Kidney capillary endothelial cell (primary cell): ENCODE measurements around the gene LAMA5.

Experiments used
- DNase-seq: peaks from one replicate; pipeline ENCODE4 v3.0.0-alpha.2; 2018; ENCODE audit warnings: low spot score

The LAMA5 gene

GRCh38 chr20:62369815-62370114 is 2.7 kb upstream of the LAMA5 start:
- no peak for DNase-seq

GRCh38 chr20:62368976-62369814 is 2.1 kb upstream of the LAMA5 start:
- peak; percentile 64 for DNase-seq

GRCh38 chr20:62368392-62368975 is 1.4 kb upstream of the LAMA5 start:
- DNase-seq, result no peak

GRCh38 chr20:62367633-62368391 is 700 bp upstream of the LAMA5 start:
- no peak for DNase-seq

GRCh38 chr20:62366370-62367135 is 559 bp downstream of the LAMA5 start:
- no peak for DNase-seq

GRCh38 chr20:62365814-62366369 is 1.2 kb downstream of the LAMA5 start:
- DNase-seq, result no peak

GRCh38 chr20:62364911-62365736 is 2.0 kb downstream of the LAMA5 start:
- no peak for DNase-seq

- peak; percentile 64 for DNase-seq
Measured at GRCh38 chr20:62363920-62364851, 2.9 kb downstream of the LAMA5 start.

- no peak for DNase-seq
Measured at GRCh38 chr20:62362991-62363919, 3.9 kb downstream of the LAMA5 start.

GRCh38 chr20:62362590-62362940 is 4.5 kb downstream of the LAMA5 start:
- DNase-seq, result no peak

GRCh38 chr20:62361799-62362589 is 5.1 kb downstream of the LAMA5 start:
- no peak for DNase-seq

GRCh38 chr20:62360854-62361798 is 6.0 kb downstream of the LAMA5 start:
- DNase-seq, result no peak

- peak; percentile 97 for DNase-seq
Measured at GRCh38 chr20:62359491-62360121, 7.5 kb downstream of the LAMA5 start.

- DNase-seq, result no peak
Measured at GRCh38 chr20:62359043-62359490, 8.0 kb downstream of the LAMA5 start.

GRCh38 chr20:62358171-62359042 is 8.7 kb downstream of the LAMA5 start:
- no peak for DNase-seq
